CD4-positive, alpha-beta T cell (primary cell): ENCODE data around the gene ZCCHC10. TPM values are rescaled to one million over a fixed set of nuclear protein-coding genes. Genes with fewer than 3 reads are reported as not detected.

Experiments
- ATAC-seq: fragments of 200-7000 bp; cut with Tn5 transposase; one replicate; pipeline ENCODE4 v1.10.0; 2022; ENCODE audit warnings: mild to moderate bottlenecking; ENCODE audit not compliant: poor library complexity
- CTCF ChIA-PET: fragments of 350-600 bp; sonication (Branson Sonifier 250); formaldehyde crosslinking; loops from one replicate; lab custom pipeline; 2021; ENCODE audit warnings: antibody characterized with exemption, inconsistent platforms; lab: Charles Lee
- POLR2A ChIA-PET: fragments of 350-600 bp; sonication (Branson Sonifier 250); formaldehyde crosslinking; loops from one replicate; lab custom pipeline; 2021; ENCODE audit warnings: antibody characterized with exemption, inconsistent platforms; lab: Charles Lee
- DNase-seq, 14 experiments: peaks; one replicate each; pipeline ENCODE4 v3.0.0-alpha.2; 2013 to 2020; ENCODE audit warnings: mixed read lengths in 2 of 14
- H3K27ac ChIP-seq, 2 donors: one replicate each; pipeline versions ENCODE4 v1.5.1 to v1.7.0; 2013; ENCODE audit warnings: low read length in 2 of 2, low read depth in 1 of 2, mild to moderate bottlenecking in 1 of 2
- H3K27me3 ChIP-seq, 2 experiments: 1 replicate in 1 of 2; 2 replicates in 1 of 2; pipeline versions ENCODE4 v1.6.1 to v1.7.0; 2013; ENCODE audit warnings: low read length in 2 of 2, control low read depth in 1 of 2, mild to moderate bottlenecking in 1 of 2, moderate library complexity in 1 of 2; ENCODE audit not compliant: insufficient read depth in 2 of 2, control insufficient read depth in 1 of 2
- H3K36me3 ChIP-seq: one replicate; pipeline ENCODE4 v1.6.1; 2013; ENCODE audit warnings: low read length, control low read depth; ENCODE audit not compliant: insufficient read depth
- H3K4me1 ChIP-seq: one replicate; pipeline ENCODE4 v1.6.1; 2013; ENCODE audit warnings: low read length, control low read depth; ENCODE audit not compliant: insufficient read depth
- H3K4me3 ChIP-seq: one replicate; pipeline ENCODE4 v1.5.1; 2013; ENCODE audit warnings: mild to moderate bottlenecking, low read length, moderate library complexity
- H3K9me3 ChIP-seq, 2 experiments: 1 replicate in 1 of 2; 2 replicates in 1 of 2; pipeline versions ENCODE4 v1.6.1 to v1.7.0; 2013; ENCODE audit warnings: low read length in 2 of 2, mild to moderate bottlenecking in 2 of 2, control low read depth in 1 of 2, moderate library complexity in 1 of 2; ENCODE audit not compliant: control insufficient read depth in 1 of 2, insufficient read depth in 1 of 2
- H3K27ac Mint-ChIP-seq: one replicate; pipeline ENCODE4 v1.8.0; 2020; ENCODE audit warnings: mixed read lengths
- H3K27me3 Mint-ChIP-seq: one replicate; pipeline ENCODE4 v1.8.0; 2021; ENCODE audit warnings: mixed read lengths
- H3K36me3 Mint-ChIP-seq: one replicate; pipeline ENCODE4 v1.8.0; 2021; ENCODE audit warnings: low read depth, mixed read lengths
- H3K4me1 Mint-ChIP-seq: one replicate; pipeline ENCODE4 v1.8.0; 2021; ENCODE audit warnings: low read depth, mixed read lengths
- H3K4me3 Mint-ChIP-seq: one replicate; pipeline ENCODE4 v1.8.0; 2020; ENCODE audit warnings: mild to moderate bottlenecking, mixed read lengths
- H3K9me3 Mint-ChIP-seq: one replicate; pipeline ENCODE4 v1.8.0; 2020; ENCODE audit warnings: mixed read lengths
- CTCF ChIP-seq: fragments of 200-600 bp; IDR thresholded peaks from one replicate; pipeline ENCODE4 v1.8.0; 2022; ENCODE audit warnings: antibody characterized with exemption, mild to moderate bottlenecking
- intact Hi-C, 2 experiments: fragments of 100-400 bp; cut with DNase I in 1 of 2; cut with micrococcal nuclease in 1 of 2; formaldehyde crosslinking; loops; one replicate each; pipeline versions ENCODE4 v1.15.1 to v1.9.0; 2023 to 2025; cut with DNase I, micrococcal nuclease
- total RNA-seq, 174 experiments: library from RNA in 2 of 174; stranded (reverse) in 2 of 174; gene quantifications; one replicate each; pipeline ENCODE4 v1.2.3 and lab custom pipeline; 2021 to 2026

The ZCCHC10 gene
- total RNA-seq, 2 experiments from 2014 or later, result 17.7 to 20.1 TPM

- Mint-ChIP-seq H3K4me1 (peaks cover 64% of the 10 kb centered on the region), H3K9me3 (no peaks in the 10 kb centered on the region), H3K4me3 (no peak overlapping the region), H3K36me3 (peaks cover 39% of the 10 kb centered on the region), H3K27ac (no peak overlapping the region), H3K27me3 (no peaks in the 10 kb centered on the region)
- Histone ChIP-seq H3K4me3 (no peak overlapping the region), H3K27me3 (no peaks in the 10 kb centered on the region), H3K4me1 (peaks cover 31% of the 10 kb centered on the region), H3K36me3 (peaks cover 7% of the 10 kb centered on the region), H3K9me3 (no peaks in the 10 kb centered on the region), H3K27ac (no peak overlapping the region)
- ATAC-seq (no peak), DNase-seq (no peak)
- TF ChIP-seq CTCF, result no peak
- ChIA-PET POLR2A (no interaction called here), CTCF (no interaction called here)
- intact Hi-C loops, result no loop called here
Observed at GRCh38 chr5:132947671-132948070, 78.7 kb downstream of the ZCCHC10 start.

Other genes starting within 250 kb of the ZCCHC10 start
- gene SEPTIN8, start 249.3 kb downstream of the ZCCHC10 start, total RNA-seq, result 1 to 10 TPM; 4.4 to 5.3 TPM
- gene SOWAHA, start 213.2 kb downstream of the ZCCHC10 start, total RNA-seq, result not detected
- under 1 TPM in 1 of 2 experiments, not detected in 1; 0.59 TPM for gene SHROOM1, start 195.9 kb downstream of the ZCCHC10 start, total RNA-seq
- 1 to 10 TPM in 1 of 2 experiments, under 1 TPM in 1; 0.91 to 1.6 TPM for gene GDF9, start 160.1 kb downstream of the ZCCHC10 start, total RNA-seq
- gene UQCRQ, start 159.9 kb downstream of the ZCCHC10 start, total RNA-seq, result 100 to 1,000 TPM; 119 to 132 TPM
- gene LEAP2, start 152.9 kb downstream of the ZCCHC10 start, total RNA-seq, result under 1 TPM; 0.30 to 0.31 TPM
- gene AFF4, start 62.9 kb downstream of the ZCCHC10 start, total RNA-seq, result 100 to 1,000 TPM in 1 of 2 experiments, 10 to 100 TPM in 1; 97.9 to 103 TPM
- gene HSPA4, start 25.5 kb upstream of the ZCCHC10 start, total RNA-seq, result 10 to 100 TPM; 42.2 to 44.7 TPM